ENCODE results near the gene STIL.
"Not testable (repeated sequence)": the region's sequence is repeated elsewhere in the genome, so short reads cannot be mapped to it uniquely, and the experiment has no call there.

The STIL gene

DNA sequence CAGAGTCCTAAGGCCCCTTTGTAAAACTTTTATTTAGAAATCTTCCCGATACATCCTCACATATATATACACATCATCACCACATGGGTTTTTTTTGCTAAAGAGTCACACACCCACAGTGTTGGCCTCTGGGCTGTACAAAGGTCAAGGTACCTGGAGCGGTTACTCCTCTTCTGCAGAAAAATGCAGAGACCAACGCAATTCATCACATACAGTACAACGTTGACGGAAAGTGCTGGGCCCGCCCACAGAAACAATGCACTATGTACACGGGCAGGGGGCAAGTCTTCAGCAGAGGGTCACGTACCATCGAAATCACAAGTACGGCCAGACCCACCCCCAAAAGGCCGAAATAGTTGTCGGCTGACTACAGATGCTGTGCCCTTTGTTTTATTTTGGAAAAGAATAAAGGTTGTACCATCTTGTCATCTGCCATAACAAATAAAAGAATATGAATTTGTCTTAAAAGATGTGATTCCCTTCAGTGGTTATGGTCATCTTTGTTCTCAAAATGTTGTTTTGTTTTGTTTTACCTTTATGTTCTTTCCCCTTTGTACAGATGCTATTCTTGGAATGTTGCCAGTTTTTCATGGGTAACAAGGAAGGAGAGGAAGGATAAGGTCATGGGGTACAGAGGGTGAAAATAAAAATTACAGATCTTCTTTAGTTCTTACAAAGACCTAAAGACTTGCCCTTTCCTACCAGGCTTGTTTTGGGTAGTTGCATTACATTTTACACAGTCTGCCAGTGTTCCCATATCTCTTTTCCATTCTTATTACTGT, 97.5 kb downstream of the STIL start:
- no peak for DNase-seq

DNA sequence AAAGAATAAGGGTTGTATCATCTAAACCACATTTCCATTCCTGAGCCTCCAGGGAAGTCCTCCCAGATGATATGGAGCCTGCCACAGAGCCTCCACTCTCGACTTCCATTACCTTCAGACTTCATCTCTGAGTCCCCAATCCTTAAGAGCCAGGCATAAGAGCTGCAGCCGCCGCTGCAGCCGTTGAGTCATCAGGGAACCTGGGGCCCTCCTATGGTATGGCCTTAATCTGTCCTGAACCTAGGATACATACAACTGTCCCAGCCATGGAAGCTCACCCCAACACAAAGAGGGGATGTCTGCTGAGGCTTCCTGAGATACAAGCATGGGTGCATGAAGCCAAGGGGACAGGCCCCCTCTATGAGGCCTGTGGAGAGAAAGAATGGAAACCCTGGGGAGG, 98.2 kb downstream of the STIL start:
- DNase-seq, result no peak

DNA sequence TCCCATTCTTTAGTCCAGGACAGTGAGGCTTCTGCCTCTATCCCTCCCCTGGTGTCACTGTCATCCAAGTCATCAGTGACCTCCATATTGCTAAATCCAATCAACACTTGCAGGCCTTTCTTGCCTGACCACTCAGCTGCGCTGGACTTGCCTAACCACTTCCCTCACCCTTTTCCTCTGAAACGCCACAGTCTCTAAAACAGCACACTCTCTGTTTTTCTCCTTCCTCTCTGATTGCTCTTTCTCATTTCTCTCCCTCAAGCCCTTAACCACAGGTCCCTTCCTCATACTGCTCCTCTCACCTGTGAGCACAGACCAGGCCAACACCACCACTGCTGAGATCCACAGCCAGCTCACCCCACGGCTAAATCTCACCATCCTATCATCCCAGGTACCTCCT, 99.4 kb downstream of the STIL start:
- no peak for DNase-seq

DNA sequence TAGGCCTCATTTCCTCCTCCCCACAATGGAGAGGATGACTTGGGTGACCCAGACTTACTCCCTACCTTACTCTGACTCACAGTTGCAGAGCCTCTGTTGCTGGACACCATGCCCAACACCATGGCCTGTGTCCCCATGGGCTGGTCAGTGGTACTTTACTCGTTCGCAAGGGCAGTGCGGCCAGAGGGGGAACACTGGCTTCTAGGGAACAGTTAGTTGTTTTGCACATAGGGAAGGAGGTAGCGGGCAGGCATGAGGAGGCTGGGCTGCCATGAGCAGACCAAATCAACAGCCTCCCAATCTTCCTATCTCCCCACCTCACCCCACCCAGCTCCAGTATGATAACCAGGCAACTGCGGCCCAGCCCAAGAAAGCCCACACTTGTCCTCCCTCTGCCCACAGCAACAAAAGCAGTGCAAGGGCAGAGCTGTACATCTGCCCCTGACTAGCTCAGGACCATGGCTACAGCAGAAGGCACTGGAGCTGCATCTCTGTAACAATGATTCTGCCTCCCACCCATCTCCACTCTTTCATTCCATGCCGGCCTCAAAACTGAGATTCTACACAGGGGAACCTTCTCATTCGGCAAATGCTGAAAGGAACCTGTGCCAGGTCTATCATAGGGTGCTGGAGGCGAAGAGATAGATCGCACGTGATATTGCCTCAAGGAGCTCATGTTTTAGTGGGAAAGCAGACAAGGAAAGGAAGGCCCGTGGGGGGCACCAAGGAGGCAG, 100.5 kb downstream of the STIL start:
- DNase-seq, result no peak

DNA sequence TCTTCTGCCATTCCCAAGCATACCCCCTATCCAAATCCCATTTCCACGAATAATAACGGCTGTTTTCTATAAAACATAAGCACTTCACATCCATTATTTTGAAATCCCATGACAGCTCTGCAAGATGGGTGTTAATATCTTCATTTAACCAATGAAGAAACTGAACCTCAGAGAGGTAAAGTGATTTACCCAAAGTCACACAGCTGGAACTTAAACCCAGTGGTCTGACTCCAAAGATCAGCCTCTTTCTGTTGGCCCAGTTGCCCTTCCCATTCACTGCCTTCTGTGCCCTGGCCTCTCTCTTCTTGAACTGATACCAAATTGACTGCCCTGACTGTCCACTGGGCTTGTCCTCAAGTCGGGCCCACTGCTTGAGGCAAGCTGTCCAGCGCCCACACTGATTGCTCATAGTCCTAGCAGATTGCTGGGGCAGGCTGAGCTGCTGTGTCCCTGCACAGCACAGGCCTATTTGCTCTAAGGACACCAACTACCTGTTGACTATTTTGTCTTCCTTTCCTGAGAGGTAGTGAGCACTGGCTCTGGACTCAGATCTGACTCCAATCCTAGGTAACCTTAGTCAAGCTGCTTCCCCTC, 101.2 kb downstream of the STIL start:
- DNase-seq, result no peak

GRCh38 chr1:47211796-47212269, 102.1 kb downstream of the STIL start:
- no peak for DNase-seq

- DNase-seq, result no peak
These were observed 103.3 kb downstream of the STIL start for GRCh38 chr1:47210666-47211065.

DNA sequence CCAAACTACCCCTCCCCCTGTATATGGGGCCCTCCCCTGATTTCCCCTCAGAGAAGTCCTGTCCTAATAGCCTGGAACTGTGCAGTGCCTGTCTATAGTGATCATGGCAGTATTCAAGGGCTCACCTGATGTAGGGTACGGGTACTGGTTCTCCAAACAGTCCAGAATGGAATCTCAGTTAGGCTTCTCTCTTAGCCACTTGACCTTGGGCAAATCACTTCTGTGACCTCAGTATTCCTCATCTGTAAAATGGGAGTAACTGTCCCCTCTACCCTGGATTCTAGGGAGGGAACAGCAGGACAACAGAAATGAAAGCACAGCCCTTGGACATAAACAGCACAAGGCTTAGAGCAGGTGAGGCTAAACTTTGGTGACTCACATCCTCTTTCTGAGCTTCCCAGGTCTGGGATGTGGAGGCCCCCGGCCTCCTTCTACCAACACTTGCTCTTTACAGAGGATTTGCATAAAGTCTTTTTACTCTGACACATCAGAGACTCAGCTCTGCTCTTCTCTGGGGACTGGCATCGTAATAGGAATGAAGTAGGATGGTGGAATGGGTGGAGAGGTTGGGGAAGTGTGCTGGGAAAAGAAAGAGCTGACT, 104.1 kb downstream of the STIL start:
- no peak for DNase-seq

- no peak for DNase-seq
These were observed 104.9 kb downstream of the STIL start for GRCh38 chr1:47209091-47209490.

GRCh38 chr1:47208374-47208850, 105.5 kb downstream of the STIL start:
- no peak for DNase-seq

DNA sequence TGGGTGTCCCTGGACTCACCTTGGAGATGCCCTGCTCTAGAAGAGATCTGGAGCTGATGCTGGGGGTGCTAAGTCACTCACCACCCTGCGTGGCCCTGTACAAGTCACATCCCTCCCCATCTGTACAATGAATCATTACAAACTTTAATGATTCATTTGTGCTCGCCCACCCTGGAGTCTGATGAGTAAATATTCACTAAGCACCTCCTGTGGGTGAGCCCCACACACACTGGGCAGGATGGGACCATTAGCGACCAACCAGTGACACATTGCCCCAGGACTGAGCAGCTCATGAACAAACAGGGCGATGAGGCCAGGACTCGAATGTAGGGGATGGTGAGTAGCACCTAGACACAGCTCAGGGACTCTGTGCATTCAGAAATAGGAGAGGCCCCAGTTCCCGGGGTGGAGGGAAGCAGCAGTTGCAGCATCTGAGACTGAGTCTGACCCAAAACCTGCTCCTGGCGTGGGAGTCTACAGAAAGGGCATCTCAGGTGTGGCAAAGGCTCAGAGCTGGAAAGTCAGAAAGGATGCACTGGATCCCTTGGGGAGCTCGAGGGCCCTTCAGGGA, 106.1 kb downstream of the STIL start:
- DNase-seq, result no peak

DNA sequence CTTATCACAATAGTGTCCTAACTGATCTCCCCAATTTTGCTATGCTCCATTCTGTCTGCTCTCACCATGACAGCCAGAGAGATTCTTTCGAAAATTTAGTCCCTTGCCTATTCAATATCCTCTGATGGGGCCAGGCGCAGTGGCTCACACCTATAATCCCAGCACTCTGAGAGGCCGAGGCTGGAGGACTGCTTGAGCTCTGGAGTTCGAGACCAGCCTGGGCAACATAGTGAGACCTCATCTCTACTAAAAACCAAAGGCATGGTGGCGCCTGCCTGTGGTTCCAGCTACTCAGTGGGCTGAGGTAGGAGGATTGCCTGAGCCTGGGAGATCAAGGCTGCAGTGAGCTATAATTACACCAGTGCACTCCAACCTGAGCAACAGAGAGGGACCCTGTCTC, 108.0 kb downstream of the STIL start:
- no peak for DNase-seq

DNA sequence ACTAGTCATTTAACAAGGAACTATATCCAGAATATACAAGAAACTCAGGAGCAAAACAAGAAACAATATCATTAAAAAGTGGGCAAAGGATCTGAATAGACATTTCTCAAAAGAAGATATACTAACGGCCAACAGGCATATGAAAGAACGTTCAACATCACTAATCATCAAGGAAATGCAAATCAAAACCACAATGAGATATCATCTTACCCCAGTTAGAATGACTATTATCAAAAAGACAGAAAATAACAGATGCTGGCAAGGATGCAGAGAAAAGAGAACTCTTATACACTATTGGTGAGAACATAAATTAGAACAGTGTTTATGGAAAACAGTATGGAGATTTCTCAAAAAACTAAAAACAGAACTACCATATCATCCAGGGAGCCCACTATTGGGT, 110.4 kb downstream of the STIL start:
- not testable (repeated sequence) for DNase-seq

GRCh38 chr1:47201179-47201578, 112.8 kb downstream of the STIL start:
- DNase-seq, result no peak
